GM18526 (cell line): ENCODE measurements around the gene FAM83D.

Experiments
- POLR2A ChIP-seq: IDR thresholded peaks from 3 replicates; pipeline ENCODE4 v1.6.1; 2011; ENCODE audit not compliant: insufficient read length; ENCODE audit errors: extremely low read depth

Gene FAM83D

DNA sequence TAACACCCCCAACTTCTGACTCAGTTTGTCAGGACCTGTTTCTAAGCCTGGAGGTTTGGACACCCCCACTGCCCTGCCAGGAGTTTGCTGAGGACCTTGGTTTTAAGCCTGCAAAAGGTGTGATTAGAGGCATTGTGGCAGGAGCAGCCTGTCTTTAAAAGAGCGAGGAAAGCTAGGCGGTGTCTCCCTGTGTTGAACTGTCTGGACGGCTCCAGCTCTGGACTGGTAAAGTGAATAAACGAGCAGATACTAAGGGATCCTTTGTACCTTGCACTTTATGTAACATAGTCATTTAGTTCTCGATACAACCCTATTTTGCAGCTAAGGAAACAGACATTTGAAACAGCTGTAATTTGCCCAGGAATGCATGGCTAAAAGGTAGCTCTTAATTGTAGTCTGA lies 14.4 kb downstream of the FAM83D start:
- no peak for TF ChIP-seq POLR2A

DNA sequence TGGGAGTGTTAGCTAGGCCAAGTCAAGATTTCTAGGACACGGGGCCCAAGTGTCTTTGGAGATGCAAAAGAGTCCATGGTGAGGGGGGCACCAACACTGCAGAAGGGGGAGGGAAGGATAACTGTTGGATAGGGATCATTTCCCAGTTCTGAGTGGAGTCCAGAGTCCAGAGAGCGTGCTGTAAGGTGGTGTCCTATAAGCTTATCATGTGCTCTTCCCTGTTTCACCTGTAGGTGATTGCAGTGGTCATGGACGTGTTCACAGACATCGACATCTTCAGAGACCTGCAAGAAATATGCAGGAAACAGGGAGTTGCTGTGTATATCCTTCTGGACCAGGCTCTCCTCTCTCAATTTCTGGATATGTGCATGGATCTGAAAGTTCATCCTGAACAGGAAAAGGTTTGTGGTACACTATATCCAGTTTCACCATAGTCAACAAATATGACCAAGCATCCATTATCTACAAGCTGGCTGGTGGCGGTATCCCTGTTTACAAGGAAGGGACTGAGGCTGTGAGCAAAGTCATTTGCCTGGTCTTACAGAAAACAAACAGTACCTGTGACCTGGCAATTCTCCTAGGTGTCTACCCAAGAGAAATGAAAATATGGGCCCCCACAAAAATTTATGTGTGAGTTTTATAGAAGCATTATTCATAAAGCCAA lies 15.6 kb downstream of the FAM83D start:
- TF ChIP-seq POLR2A: no peak

DNA sequence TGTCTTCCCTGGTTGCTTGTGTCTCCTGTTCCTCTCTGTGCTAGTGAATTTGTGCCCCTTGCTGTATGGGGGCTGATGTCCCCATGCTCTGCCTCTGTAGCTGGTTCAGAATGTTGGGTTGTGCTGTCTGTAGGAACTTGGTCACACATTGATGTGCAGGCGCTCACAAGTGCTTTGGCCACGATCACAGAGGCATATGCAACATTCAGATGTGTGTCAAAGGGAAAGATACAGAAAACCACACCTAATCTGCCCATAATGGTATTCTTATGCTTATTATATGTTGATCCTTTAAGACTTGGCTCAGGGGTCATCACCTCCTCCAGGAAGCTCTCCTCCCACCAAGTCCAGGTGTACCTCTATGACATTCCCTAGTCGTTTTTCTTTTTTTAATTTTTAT lies 18.8 kb downstream of the FAM83D start:
- TF ChIP-seq POLR2A: no peak

DNA sequence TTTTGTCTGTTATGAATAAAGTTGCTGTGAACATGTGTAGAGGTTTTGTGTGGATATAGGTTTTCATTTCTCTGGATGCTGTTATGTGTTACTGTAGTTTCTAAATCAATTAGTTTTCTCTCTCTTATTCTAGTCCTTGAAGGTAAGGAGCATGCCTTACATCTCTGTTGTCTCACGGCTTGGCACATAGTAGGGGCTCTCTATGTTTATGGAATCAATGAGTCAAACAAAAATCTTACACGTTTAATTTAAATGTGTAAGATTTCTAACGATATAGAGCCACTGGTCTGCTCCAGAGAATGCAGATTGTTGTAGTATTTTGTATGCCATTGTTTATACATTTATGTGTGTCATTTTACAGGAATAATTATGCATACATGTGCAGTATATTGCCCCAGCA lies 20.6 kb downstream of the FAM83D start:
- TF ChIP-seq POLR2A: no peak

DNA sequence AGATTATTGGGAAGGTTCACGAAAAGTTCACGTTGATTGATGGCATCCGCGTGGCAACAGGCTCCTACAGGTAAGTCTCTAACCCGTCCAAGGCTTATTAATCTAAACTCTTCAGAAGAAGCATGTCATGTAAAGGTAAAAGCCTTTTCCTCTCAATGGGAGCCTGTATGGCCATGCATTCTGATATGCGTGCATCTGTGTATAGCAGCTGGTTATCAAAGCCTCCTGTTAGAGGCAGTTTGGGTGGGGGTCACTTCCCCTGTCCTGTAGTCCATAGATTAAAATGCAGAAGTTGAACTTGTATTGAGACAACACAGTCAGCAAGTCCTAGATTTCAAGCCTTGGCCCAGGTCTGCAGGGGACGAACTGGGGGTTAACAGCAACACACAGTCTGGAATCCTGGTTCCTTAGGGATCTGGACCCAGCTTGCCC lies 21.7 kb downstream of the FAM83D start:
- TF ChIP-seq POLR2A: no peak

DNA sequence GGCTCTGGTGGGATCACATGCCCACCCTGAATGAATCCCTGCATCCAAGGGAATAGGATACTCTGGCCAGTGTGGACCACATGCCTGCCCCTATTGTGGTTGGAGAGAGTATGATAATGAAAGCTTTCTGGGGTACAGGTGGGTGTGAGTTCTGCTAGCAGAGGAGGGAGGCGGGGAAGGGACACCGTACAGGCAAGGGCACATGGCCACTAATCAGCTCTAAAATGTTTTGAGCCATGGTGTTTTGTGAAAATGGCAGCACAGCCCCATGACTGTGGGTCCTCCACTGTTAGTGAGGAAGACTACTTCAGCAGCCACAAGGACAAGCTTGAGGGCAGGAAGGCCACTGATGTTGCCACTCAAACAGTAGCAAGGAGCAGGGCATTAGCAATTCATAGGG lies 24.0 kb downstream of the FAM83D start:
- TF ChIP-seq POLR2A: no peak

DNA sequence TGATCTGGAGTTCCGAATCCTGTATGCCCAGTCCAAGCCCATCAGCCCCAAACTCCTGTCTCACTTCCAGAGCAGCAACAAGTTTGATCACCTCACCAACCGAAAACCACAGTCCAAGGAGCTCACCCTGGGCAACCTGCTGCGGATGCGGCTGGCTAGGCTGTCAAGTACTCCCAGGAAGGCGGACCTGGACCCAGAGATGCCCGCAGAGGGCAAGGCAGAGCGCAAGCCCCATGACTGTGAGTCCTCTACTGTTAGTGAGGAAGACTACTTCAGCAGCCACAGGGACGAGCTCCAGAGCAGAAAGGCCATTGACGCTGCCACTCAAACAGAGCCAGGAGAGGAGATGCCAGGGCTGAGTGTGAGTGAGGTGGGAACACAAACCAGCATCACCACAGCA lies 25.4 kb downstream of the FAM83D start:
- TF ChIP-seq POLR2A: no peak

DNA sequence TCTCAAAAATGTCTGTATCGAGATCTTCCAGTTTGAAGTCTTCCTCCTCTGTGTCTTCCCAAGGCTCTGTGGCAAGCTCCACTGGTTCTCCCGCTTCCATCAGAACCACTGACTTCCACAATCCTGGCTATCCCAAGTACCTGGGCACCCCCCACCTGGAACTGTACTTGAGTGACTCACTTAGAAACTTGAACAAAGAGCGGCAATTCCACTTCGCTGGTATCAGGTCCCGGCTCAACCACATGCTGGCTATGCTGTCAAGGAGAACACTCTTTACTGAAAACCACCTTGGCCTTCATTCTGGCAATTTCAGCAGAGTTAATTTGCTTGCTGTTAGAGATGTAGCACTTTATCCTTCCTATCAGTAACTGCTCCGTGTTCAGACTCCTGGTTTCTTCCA lies 25.9 kb downstream of the FAM83D start:
- TF ChIP-seq POLR2A: no peak

DNA sequence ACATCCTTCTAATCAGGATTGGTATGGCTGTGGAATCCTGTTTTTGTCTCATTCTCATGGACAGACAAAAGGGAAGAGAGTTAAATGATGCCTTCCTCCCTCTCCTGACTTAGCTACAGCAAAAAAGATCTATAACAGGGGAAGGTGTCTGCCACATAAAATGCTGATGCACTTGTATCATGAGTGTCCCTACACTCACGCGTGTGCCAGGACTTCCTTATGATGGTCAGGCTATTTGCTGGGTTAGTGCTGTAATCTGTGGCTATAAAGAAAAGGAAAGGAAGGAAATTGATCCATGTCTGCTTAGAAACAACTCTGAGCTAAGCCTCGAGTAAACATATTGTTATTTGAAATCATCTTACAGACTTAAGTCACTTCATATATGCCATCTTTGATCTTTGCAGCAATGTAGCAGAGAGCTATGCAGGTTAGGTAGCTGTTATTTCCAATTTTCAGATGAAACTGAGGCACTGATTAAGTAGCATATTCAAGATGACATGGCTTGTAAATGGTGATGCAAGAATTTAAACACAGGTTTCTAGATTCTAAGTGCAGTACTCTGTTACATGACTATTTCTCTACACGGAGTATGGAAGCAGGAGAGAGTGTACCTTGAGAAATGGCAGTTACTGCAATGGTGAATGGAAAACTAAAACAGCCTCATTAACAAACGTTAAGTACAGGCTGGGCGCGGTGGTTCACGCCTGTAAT lies 27.6 kb downstream of the FAM83D start:
- TF ChIP-seq POLR2A: no peak

DNA sequence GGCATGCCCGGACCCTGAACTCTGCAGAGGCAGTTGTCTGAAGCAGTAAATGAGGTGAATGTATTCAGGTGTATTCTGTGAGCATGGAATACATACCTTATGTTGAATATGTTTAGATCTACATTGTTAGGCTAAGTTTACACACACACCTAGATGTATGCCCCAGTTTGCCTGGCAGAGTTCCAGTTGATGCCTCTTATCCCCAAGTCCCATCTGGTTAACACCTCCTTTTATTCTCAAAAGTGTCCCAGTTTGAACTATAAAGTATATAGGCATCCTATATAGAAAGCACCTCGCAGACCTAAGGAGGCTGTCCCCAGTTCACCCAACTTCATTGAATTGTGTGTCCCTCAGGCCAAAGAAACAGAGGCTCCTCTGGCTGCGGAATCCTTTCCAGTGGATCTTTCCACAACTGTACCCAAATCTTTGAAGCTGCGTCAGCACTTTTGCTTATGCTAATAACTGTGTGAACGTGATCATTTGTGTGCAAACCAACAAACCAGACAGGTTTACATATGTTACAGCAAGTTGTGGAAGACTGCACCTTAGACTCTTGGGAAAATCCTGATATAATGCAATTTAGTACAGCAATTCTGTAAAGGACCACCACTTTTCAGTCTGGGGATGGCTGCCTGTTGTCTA lies 31.1 kb downstream of the FAM83D start:
- no peak for TF ChIP-seq POLR2A

DNA sequence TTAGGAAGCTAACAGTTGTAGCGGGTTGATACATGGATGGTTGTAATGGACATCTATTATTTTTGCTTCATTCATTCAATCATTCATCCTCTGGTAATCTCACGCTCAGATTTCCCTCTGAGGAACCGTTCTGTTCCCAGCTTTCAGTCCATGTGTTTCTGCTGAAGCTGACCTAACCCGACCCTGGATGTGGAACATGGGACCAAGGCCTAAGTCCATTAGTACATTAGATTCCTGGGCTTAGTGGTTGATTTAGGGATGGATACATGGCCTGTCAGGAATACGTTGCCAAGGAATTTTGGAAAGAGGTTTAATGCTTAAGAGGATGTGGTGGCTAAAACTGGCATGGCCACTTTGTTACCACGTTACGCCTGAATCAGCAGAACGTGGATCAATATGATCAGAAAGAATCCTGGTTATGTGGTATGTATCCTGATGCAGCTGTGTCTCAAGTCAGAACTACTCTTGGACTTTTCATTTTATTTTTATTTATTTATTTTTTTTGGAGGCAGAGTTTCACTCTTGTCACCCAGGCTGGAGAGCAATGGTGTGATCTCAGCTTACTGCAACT lies 31.8 kb downstream of the FAM83D start:
- no peak for TF ChIP-seq POLR2A

DNA sequence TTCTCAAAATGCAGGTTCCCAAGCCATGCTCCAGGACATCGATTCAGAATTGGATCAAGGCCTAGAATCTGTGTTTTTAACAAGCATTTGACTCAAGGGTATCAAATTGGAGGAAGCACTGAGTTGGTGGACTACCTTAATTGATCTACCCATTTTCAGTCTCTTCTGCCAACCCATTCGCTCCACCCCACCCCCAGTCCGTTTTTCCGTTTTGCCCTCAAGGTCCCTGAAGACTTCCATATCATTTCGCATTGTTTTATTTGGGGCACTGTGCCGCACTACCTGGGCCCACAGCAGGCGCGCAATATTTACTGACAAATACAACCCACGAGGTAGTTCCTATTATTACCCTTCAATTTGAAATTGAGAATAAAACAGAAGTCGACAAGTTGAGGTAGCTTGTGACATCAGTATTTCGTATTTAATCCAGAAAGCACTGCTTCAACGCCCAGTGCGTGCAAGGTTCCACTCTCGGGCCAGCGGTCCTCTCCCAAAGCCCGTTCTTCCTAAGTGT lies 35.4 kb downstream of the FAM83D start:
- TF ChIP-seq POLR2A: no peak

DNA sequence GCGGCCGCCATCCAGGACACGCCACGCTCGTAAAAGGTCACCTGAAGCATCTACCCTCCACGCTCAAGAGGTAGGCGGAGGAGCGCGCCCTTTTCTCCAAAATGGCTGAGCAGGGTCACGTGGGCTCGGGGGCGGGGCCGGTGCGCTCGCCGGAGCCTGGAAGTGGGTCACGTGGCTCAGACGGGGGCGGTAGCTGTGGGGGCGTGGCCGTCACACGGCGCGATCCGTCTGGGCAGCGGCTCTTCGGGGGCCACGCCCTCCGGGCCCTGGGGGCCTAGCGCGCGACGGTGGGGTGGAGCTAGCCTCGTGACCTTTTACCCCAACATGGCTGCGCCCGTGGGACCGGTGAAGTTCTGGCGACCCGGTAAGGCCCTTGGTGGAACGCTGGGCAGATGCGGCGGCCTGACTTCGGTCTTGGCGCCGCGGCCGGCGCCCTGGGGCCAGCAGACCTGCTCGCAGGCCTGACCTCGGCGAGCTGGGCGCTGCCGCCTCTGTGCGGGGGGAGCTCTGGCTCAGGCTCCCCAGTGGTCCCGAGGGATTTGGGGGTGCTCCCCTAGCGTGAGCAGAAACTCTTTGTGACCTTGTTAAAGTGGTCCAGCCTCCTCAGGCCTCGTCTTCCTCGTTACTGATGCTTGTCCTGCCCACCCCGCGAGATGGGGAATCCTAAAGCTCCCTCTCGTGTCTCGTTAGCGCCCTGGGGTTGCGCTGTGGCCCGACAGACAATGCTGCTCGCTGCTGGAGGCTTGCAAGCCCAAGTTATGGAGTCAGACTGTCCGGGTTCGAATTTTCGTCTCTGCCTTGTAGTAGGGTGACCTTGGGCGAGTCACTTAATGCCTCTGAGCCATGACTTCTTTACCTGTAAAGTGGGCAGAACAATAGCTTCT lies 36.1 kb downstream of the FAM83D start, which contains the start of gene DHX35:
TSS of gene DHX35 (plus strand) at position 301 of the 884 bp plus-strand sequence. CDS start at position 325, 24 bp downstream.
- TF ChIP-seq POLR2A: peak; percentile 52

DNA sequence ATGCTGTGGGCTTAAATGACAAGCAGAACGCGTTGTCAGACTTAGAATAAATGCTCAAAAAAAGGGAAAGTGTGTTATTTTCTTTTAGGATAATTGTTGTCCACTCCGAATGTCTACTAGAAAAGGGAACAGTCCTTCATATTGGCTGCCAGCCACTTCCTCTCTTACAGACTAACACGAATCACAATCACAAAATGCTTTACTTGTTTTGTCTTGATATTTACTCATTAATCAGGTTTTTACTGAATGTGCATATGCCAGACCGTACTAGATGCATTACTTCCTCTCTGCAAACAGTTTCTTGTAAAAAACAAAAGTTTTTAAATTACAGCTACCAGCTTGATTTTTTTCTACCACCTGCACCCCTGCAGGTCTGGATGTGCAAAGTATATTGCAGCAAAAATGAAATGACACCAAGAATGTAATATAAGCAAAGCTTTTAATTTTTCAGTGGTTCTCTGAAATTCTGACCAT lies 36.7 kb downstream of the FAM83D start:
- TF ChIP-seq POLR2A: no peak

DNA sequence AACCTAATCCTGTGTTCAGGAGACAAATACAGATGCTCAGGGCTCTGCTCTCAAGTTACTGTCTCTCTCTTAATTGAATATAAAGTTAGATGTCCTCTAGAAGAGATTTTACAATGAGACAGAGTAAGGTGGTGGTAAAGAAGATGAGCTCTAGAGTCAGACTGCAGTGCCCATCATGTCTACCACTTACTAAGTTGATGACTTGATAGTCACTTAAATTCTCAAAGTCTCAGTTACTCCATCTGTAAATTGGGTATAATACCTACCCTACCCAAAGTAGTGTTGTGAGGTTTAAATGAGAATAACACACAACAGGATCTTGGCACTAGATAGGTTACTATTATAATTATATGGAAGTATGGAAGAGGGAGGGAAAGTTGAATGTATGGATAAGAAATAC lies 37.5 kb downstream of the FAM83D start:
- TF ChIP-seq POLR2A: no peak
